ENCODE results near the gene PPARD. TPM values are rescaled to one million over a fixed set of nuclear protein-coding genes. Genes with fewer than 3 reads are reported as not detected.

PPARD gene
- total RNA-seq, 4 donors from 2014 or later = 1.5 to 26.6 (median 7.8) TPM

GRCh38 chr6:35309611-35310264, 32.6 kb upstream of the PPARD start:
- intact Hi-C loops (cut with DNase I; ENCODE audit: low total_unique reads) = no loop called here
- Histone ChIP-seq H3K4me3 (no peak overlapping the region), H3K36me3 (no peaks in the 10 kb centered on the region), H3K9me3 (no peaks in the 10 kb centered on the region), H3K27ac (no peak overlapping the region), H3K4me1 (no peaks in the 10 kb centered on the region), H3K27me3 (no peaks in the 10 kb centered on the region)
- DNase-seq = no peak
- TF ChIP-seq POLR2A (IDR thresholded peaks at IDR 0.05) (no peak), CTCF (IDR thresholded peaks at IDR 0.05) (no peak)

- no peaks in the 10 kb centered on the region for H3K36me3 ChIP-seq
- intact Hi-C loops (cut with DNase I; ENCODE audit: low total_unique reads) = no loop called here
- no peak overlapping the region for H3K4me3 ChIP-seq
- H3K4me1 ChIP-seq = no peaks in the 10 kb centered on the region
- DNase-seq = no peak
- H3K27me3 ChIP-seq = no peaks in the 10 kb centered on the region
- no peak for TF ChIP-seq CTCF (IDR thresholded peaks at IDR 0.05)
- TF ChIP-seq POLR2A (IDR thresholded peaks at IDR 0.05) = no peak
- H3K27ac ChIP-seq = no peak overlapping the region
- H3K9me3 ChIP-seq = no peaks in the 10 kb centered on the region
These were observed 32.0 kb upstream of the PPARD start for GRCh38 chr6:35310265-35310831.

GRCh38 chr6:35311390-35312075, 30.8 kb upstream of the PPARD start:
- no peak for DNase-seq
- intact Hi-C loops (cut with DNase I; ENCODE audit: low total_unique reads) = no loop called here
- Histone ChIP-seq H3K36me3 (no peaks in the 10 kb centered on the region), H3K4me1 (no peaks in the 10 kb centered on the region), H3K27me3 (no peaks in the 10 kb centered on the region), H3K9me3 (no peaks in the 10 kb centered on the region), H3K27ac (no peak overlapping the region), H3K4me3 (no peak overlapping the region)
- TF ChIP-seq POLR2A (IDR thresholded peaks at IDR 0.05) (no peak), CTCF (IDR thresholded peaks at IDR 0.05) (no peak)

- intact Hi-C loops (cut with DNase I; ENCODE audit: low total_unique reads) = no loop called here
- no peaks in the 10 kb centered on the region for H3K36me3 ChIP-seq
- TF ChIP-seq POLR2A (IDR thresholded peaks at IDR 0.05) = no peak
- TF ChIP-seq CTCF (IDR thresholded peaks at IDR 0.05) = no peak
- H3K4me1 ChIP-seq = no peaks in the 10 kb centered on the region
- H3K27ac ChIP-seq = no peak overlapping the region
- no peak overlapping the region for H3K4me3 ChIP-seq
- no peaks in the 10 kb centered on the region for H3K9me3 ChIP-seq
- no peak for DNase-seq
- no peaks in the 10 kb centered on the region for H3K27me3 ChIP-seq
These were observed 30.1 kb upstream of the PPARD start for GRCh38 chr6:35312076-35312800.

GRCh38 chr6:35312807-35313206, 29.6 kb upstream of the PPARD start:
- TF ChIP-seq CTCF (IDR thresholded peaks at IDR 0.05) (no peak), POLR2A (IDR thresholded peaks at IDR 0.05) (no peak)
- H3K36me3 ChIP-seq = no peaks in the 10 kb centered on the region
- intact Hi-C loops (cut with DNase I; ENCODE audit: low total_unique reads) = no loop called here
- H3K27me3 ChIP-seq = no peaks in the 10 kb centered on the region
- H3K4me3 ChIP-seq = no peak overlapping the region
- DNase-seq = no peak
- H3K4me1 ChIP-seq = peaks cover 0 to 3% of the 10 kb centered on the region in 2 donors
- no peaks in the 10 kb centered on the region for H3K9me3 ChIP-seq
- no peak overlapping the region for H3K27ac ChIP-seq

Data from uterus (tissue), 4 donors.